K562 (cell line): ENCODE data around the gene CDKN1B. TPM values are rescaled to one million over a fixed set of nuclear protein-coding genes. Genes with fewer than 3 reads are reported as not detected.

Experiments used
- polyA plus RNA-seq, 8 experiments: library from polyadenylated mRNA; depleted of rRNA in 4 of 8; stranded (reverse) in 5 of 8; unstranded in 3 of 8; fragments of >200 nt; fragmentation: Nextera tagmentation in 2 of 8; fragmentation: Illumina TruSeq in 1 of 8; extraction: Ambion mirVana in 2 of 8; extraction: Trizol in 1 of 8; gene quantifications; 2 replicates each; pipeline versions ENCODE4 v1.2.1 to v1.2.3, GENCODE V29; 2011 to 2014; ENCODE audit warnings: inconsistent platforms in 1 of 8, missing spikeins in 1 of 8
- total RNA-seq, 7 experiments: library from RNA; depleted of rRNA in 6 of 7; stranded (reverse); fragments of >200 nt in 6 of 7; fragmentation: Illumina TruSeq in 2 of 7; extraction: Trizol in 2 of 7; gene quantifications; 2 replicates each; pipeline versions ENCODE4 v1.2.1 to v1.2.3, GENCODE V29; 2011 to 2021; ENCODE audit warnings: low replicate concordance in 1 of 7
- TF ChIP-seq, protein P1 (sequence below), 2 experiments: fragments of 450-650 bp; formaldehyde crosslinking in 1 of 2; IDR thresholded peaks; 2 replicates each; pipeline versions ENCODE4 v1.4.0 to v1.6.1; 2014 to 2020; ENCODE audit warnings: mild to moderate bottlenecking in 2 of 2, borderline replicate concordance in 1 of 2, low read depth in 1 of 2

Gene CDKN1B
- total and polyA plus RNA-seq, 9 of the 15 experiments (the other 6 are each of a cell fraction or from before 2014, with no cell fraction given): 2.6 to 35.2 (median 15.5) TPM

DNA sequence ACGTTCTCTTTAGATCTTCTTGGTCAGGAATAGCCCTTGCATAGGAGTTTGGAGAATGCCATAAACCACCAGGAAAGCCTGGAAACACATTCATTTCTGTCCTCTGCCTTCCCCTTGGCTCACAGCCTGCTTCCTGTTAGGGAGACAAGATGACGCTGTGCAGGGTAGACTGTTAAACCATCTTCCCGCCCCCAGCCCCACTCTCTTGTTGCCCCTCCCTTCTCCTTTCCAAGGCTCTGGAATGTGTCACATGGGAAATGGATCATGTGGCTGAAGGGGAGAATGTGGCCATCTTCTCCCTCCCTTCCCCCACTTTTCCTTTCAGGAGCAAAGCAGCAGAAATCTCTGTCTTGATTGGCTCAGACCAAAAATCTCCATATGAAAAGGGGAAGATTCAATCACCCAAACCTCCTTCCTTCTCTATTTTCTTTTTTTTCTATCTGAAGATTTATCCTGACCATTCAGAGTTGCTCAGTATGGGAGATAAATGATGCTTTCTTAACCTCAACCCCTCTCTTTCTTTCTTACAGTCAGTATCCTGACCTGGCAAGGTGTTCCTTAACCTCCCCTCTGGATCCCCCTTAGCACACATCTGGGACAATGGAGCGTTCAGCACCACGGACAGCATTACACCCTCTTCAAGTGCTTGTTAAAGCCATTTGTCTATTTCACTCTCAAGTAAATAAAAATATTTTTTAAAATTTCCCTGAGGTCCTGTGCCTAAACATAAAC lies 32.6 kb upstream of the CDKN1B start (continued):
- TF ChIP-seq, protein P1, sequence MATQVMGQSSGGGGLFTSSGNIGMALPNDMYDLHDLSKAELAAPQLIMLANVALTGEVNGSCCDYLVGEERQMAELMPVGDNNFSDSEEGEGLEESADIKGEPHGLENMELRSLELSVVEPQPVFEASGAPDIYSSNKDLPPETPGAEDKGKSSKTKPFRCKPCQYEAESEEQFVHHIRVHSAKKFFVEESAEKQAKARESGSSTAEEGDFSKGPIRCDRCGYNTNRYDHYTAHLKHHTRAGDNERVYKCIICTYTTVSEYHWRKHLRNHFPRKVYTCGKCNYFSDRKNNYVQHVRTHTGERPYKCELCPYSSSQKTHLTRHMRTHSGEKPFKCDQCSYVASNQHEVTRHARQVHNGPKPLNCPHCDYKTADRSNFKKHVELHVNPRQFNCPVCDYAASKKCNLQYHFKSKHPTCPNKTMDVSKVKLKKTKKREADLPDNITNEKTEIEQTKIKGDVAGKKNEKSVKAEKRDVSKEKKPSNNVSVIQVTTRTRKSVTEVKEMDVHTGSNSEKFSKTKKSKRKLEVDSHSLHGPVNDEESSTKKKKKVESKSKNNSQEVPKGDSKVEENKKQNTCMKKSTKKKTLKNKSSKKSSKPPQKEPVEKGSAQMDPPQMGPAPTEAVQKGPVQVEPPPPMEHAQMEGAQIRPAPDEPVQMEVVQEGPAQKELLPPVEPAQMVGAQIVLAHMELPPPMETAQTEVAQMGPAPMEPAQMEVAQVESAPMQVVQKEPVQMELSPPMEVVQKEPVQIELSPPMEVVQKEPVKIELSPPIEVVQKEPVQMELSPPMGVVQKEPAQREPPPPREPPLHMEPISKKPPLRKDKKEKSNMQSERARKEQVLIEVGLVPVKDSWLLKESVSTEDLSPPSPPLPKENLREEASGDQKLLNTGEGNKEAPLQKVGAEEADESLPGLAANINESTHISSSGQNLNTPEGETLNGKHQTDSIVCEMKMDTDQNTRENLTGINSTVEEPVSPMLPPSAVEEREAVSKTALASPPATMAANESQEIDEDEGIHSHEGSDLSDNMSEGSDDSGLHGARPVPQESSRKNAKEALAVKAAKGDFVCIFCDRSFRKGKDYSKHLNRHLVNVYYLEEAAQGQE (IDR thresholded peaks at IDR 0.05; ENCODE audit: borderline replicate concordance): peak; percentile 97
- TF ChIP-seq, protein P1 (CRISPR knock-in tag; IDR thresholded peaks at IDR 0.05; ENCODE audit: low read depth): peak; percentile 88
